Stimulated activated naive CD8-positive, alpha-beta T cell treated with anti-CD3 and anti-CD28 coated beads, Interleukin-15, Interleukin-2, amounts not matched to agents 100 ng/mL and 50 ng/mL, for 24 hours (primary cell): ENCODE measurements around the gene PCDH11X.
"Not testable (repeated sequence)": the region's sequence is repeated elsewhere in the genome, so short reads cannot be mapped to it uniquely, and the experiment has no call there.

ENCODE experiments used
- H3K27ac Mint-ChIP-seq: one replicate; pipeline ENCODE4 v1.8.0; 2021; ENCODE audit warnings: mild to moderate bottlenecking, mixed read lengths
- H3K27me3 Mint-ChIP-seq: one replicate; pipeline ENCODE4 v1.8.0; 2021; ENCODE audit warnings: mixed read lengths
- H3K36me3 Mint-ChIP-seq: one replicate; pipeline ENCODE4 v1.8.0; 2021; ENCODE audit warnings: low read depth, mixed read lengths
- H3K4me1 Mint-ChIP-seq: one replicate; pipeline ENCODE4 v1.8.0; 2021; ENCODE audit warnings: low read depth, mixed read lengths
- H3K4me3 Mint-ChIP-seq: one replicate; pipeline ENCODE4 v1.8.0; 2021; ENCODE audit warnings: mild to moderate bottlenecking, mixed read lengths
- H3K9me3 Mint-ChIP-seq: one replicate; pipeline ENCODE4 v1.8.0; 2021; ENCODE audit warnings: mixed read lengths

PCDH11X gene

GRCh38 chrX:91779135-91779534 is at the start of gene PCDH11X:
PCDH11X (plus strand) TSS chrX:91779375; CDS start chrX:91835505, 56,130 bp downstream.
- H3K36me3 Mint-ChIP-seq, H3K27me3 Mint-ChIP-seq, H3K9me3 Mint-ChIP-seq, H3K4me3 Mint-ChIP-seq, H3K4me1 Mint-ChIP-seq, H3K27ac Mint-ChIP-seq: not testable (repeated sequence)

- not testable (repeated sequence) for H3K27ac Mint-ChIP-seq, H3K27me3 Mint-ChIP-seq, H3K4me1 Mint-ChIP-seq, H3K4me3 Mint-ChIP-seq, H3K9me3 Mint-ChIP-seq, H3K36me3 Mint-ChIP-seq
Observed at GRCh38 chrX:91747446-91747845, 31.7 kb upstream of the PCDH11X start.

- H3K27ac Mint-ChIP-seq, H3K4me3 Mint-ChIP-seq: not testable (repeated sequence)
Observed at GRCh38 chrX:91753022-91753421, 26.2 kb upstream of the PCDH11X start.

GRCh38 chrX:91770619-91771488 is 8.3 kb upstream of the PCDH11X start:
- H3K4me3 Mint-ChIP-seq, H3K27ac Mint-ChIP-seq, H3K9me3 Mint-ChIP-seq, H3K27me3 Mint-ChIP-seq, H3K36me3 Mint-ChIP-seq, H3K4me1 Mint-ChIP-seq: not testable (repeated sequence)

More at GRCh38 chrX:91753022-91753421, 26.2 kb upstream of the PCDH11X start:
- not testable (repeated sequence) for H3K4me1 Mint-ChIP-seq, H3K9me3 Mint-ChIP-seq, H3K27me3 Mint-ChIP-seq, H3K36me3 Mint-ChIP-seq

GRCh38 chrX:91773943-91774342 is 5.2 kb upstream of the PCDH11X start:
- not testable (repeated sequence) for H3K36me3 Mint-ChIP-seq, H3K4me1 Mint-ChIP-seq, H3K9me3 Mint-ChIP-seq, H3K27ac Mint-ChIP-seq, H3K27me3 Mint-ChIP-seq, H3K4me3 Mint-ChIP-seq

- not testable (repeated sequence) for H3K27ac Mint-ChIP-seq, H3K27me3 Mint-ChIP-seq, H3K4me3 Mint-ChIP-seq, H3K9me3 Mint-ChIP-seq, H3K36me3 Mint-ChIP-seq, H3K4me1 Mint-ChIP-seq
Observed at GRCh38 chrX:91780008-91780407, 833 bp downstream of the PCDH11X start.

GRCh38 chrX:91780698-91781097 is 1.5 kb downstream of the PCDH11X start:
- not testable (repeated sequence) for H3K27me3 Mint-ChIP-seq, H3K27ac Mint-ChIP-seq, H3K36me3 Mint-ChIP-seq, H3K9me3 Mint-ChIP-seq, H3K4me3 Mint-ChIP-seq, H3K4me1 Mint-ChIP-seq

- not testable (repeated sequence) for H3K27ac Mint-ChIP-seq, H3K4me3 Mint-ChIP-seq, H3K4me1 Mint-ChIP-seq, H3K9me3 Mint-ChIP-seq, H3K27me3 Mint-ChIP-seq, H3K36me3 Mint-ChIP-seq
Observed at GRCh38 chrX:91781553-91782298, 2.6 kb downstream of the PCDH11X start.

- H3K27ac Mint-ChIP-seq, H3K4me1 Mint-ChIP-seq, H3K4me3 Mint-ChIP-seq, H3K36me3 Mint-ChIP-seq, H3K27me3 Mint-ChIP-seq, H3K9me3 Mint-ChIP-seq: not testable (repeated sequence)
Observed at GRCh38 chrX:91782825-91783224, 3.6 kb downstream of the PCDH11X start.

GRCh38 chrX:91817537-91817936 is 38.4 kb downstream of the PCDH11X start:
- not testable (repeated sequence) for H3K4me3 Mint-ChIP-seq, H3K36me3 Mint-ChIP-seq, H3K4me1 Mint-ChIP-seq

GRCh38 chrX:91825321-91825720 is 46.1 kb downstream of the PCDH11X start:
- H3K27ac Mint-ChIP-seq, H3K9me3 Mint-ChIP-seq, H3K4me1 Mint-ChIP-seq, H3K4me3 Mint-ChIP-seq, H3K36me3 Mint-ChIP-seq, H3K27me3 Mint-ChIP-seq: not testable (repeated sequence)

More at GRCh38 chrX:91817537-91817936, 38.4 kb downstream of the PCDH11X start:
- not testable (repeated sequence) for H3K9me3 Mint-ChIP-seq, H3K27me3 Mint-ChIP-seq, H3K27ac Mint-ChIP-seq
